A673 (cell line): Measurements from ENCODE around the gene IL1RAPL2. TPM values are rescaled to one million over a fixed set of nuclear protein-coding genes. Genes with fewer than 3 reads are reported as not detected.

Source experiments
- BruUV-seq: library from RNA; stranded (reverse); fragments of 400-500 nt; replicated peaks from 2 replicates; lab custom pipeline; 2021; lab: Mats Ljungman, UMichigan
- CTCF ChIA-PET: fragments of 300-600 bp; sonication (Branson Sonifier 250); formaldehyde crosslinking; loops from one replicate; lab custom pipeline; 2022; ENCODE audit warnings: antibody characterized with exemption; lab: Charles Lee
- POLR2A ChIA-PET: fragments of 300-600 bp; sonication (Branson Sonifier 250); formaldehyde crosslinking; loops from one replicate; lab custom pipeline; 2022; ENCODE audit warnings: antibody characterized with exemption; ENCODE audit not compliant: low non-redundant PET; lab: Charles Lee
- DNase-seq: peaks from one replicate; pipeline ENCODE4 v3.0.0-alpha.2; 2015; ENCODE audit warnings: low spot score
- H3K27ac ChIP-seq: fragments of 200-600 bp; sonication (generic); 2 replicates; pipeline ENCODE4 v1.5.1; 2016; ENCODE audit warnings: mixed run types, low read depth, mild to moderate bottlenecking, mixed read lengths, antibody characterized with exemption, low read length; ENCODE audit not compliant: poor library complexity, severe bottlenecking
- H3K27me3 ChIP-seq: fragments of 200-600 bp; sonication (generic); replicated peaks from 2 replicates; pipeline ENCODE4 v1.6.1; 2017; ENCODE audit warnings: mixed run types, low read depth, mild to moderate bottlenecking, mixed read lengths, antibody characterized with exemption, low read length; ENCODE audit not compliant: insufficient read depth, poor library complexity
- H3K36me3 ChIP-seq: fragments of 200-600 bp; sonication (generic); 2 replicates; pipeline ENCODE4 v1.6.1; 2016; ENCODE audit warnings: mixed run types, mild to moderate bottlenecking, mixed read lengths, antibody characterized with exemption, low read length; ENCODE audit not compliant: insufficient read depth, poor library complexity, severe bottlenecking
- H3K4me1 ChIP-seq: fragments of 200-600 bp; sonication (generic); 2 replicates; pipeline ENCODE4 v1.6.1; 2017; ENCODE audit warnings: mixed run types, mild to moderate bottlenecking, mixed read lengths, antibody characterized with exemption, low read length; ENCODE audit not compliant: insufficient read depth, poor library complexity, severe bottlenecking
- H3K4me3 ChIP-seq: fragments of 200-600 bp; sonication (generic); 2 replicates; pipeline ENCODE4 v1.5.1; 2016; ENCODE audit warnings: low read depth, mixed run types, mild to moderate bottlenecking, mixed read lengths, low read length; ENCODE audit not compliant: poor library complexity, severe bottlenecking
- H3K9me3 ChIP-seq: fragments of 200-600 bp; sonication (generic); 2 replicates; pipeline ENCODE4 v1.6.1; 2016; ENCODE audit warnings: mixed run types, low read depth, mild to moderate bottlenecking, mixed read lengths, antibody characterized with exemption, low read length; ENCODE audit not compliant: poor library complexity, severe bottlenecking
- EZH2 ChIP-seq: fragments of 200-600 bp; sonication (generic); IDR thresholded peaks from 2 replicates; pipeline ENCODE4 v1.6.1; 2017; ENCODE audit warnings: borderline replicate concordance, low read depth, mild to moderate bottlenecking, mixed read lengths, antibody characterized with exemption, low read length; ENCODE audit not compliant: poor library complexity, severe bottlenecking
- intact Hi-C: fragments of 100-400 bp; cut with micrococcal nuclease; formaldehyde crosslinking; loops from one replicate; pipeline ENCODE4 v1.10.0; 2022; ENCODE audit not compliant: unreplicated experiment
- total RNA-seq: library from RNA; stranded (reverse); gene quantifications from 2 replicates; pipeline ENCODE4 v1.2.3, GENCODE V29; 2021
- TF ChIP-seq, protein P1 (sequence below): fragments of 300-800, 200-600 bp; sonication (generic); conservative IDR thresholded peaks from 2 replicates; pipeline ENCODE4 v1.5.1; 2017; ENCODE audit warnings: low read depth, mild to moderate bottlenecking, antibody characterized with exemption, low read length, moderate library complexity, mixed read lengths

IL1RAPL2 gene
- total RNA-seq, 1 experiment from 2014 or later, result not detected

DNA sequence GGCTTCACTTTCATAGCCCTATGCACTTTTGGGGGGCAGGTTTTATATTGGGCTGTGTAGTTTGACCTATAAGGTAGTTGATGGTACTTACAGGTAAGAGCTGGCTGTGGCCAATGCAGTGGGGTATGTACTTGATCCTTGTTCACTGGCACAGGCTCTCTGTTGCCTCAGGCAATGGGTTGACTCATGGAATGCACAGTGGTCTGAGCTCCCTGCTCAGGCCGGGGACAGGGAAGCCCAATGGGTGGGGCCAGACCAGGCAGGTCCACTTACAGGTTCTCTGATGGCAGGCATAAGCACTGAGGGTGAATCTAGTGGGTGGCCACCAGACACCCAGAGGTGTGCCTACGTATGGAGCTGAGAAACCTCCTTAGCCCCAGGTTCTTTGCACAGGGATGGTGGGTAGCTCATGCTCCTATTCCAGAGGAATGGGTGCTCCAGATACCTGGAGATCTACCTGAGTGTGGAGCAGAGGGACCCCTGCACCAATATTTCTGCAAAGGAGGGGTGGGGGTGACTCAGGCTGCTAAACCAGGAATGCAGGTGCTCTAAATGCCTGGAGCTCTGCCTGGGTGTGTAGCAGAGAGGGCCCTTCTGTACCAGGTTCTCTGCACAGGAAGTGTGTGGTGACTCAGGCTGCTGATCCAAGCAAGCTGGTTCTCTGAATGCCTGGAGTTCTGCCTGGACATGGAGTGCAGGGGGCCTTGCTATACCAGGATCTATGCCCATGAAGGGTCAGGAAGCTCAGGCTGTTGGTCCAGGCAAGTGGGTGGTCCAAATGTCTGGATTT is 52.3 kb downstream of the IL1RAPL2 start:
- no TSS peak for BruUV-seq
- CTCF ChIA-PET, result no interaction called here
- no peak overlapping the region for H3K4me3 ChIP-seq
- POLR2A ChIA-PET, result no interaction called here
- H3K36me3 ChIP-seq, result no peaks in the 10 kb centered on the region
- no peaks in the 10 kb centered on the region for H3K27me3 ChIP-seq
- TF ChIP-seq EZH2, result no peak
- no peaks in the 10 kb centered on the region for H3K4me1 ChIP-seq
- H3K9me3 ChIP-seq, result no peaks in the 10 kb centered on the region
- intact Hi-C loops, result no loop called here
- DNase-seq, result no peak
- H3K27ac ChIP-seq, result no peak overlapping the region

DNA sequence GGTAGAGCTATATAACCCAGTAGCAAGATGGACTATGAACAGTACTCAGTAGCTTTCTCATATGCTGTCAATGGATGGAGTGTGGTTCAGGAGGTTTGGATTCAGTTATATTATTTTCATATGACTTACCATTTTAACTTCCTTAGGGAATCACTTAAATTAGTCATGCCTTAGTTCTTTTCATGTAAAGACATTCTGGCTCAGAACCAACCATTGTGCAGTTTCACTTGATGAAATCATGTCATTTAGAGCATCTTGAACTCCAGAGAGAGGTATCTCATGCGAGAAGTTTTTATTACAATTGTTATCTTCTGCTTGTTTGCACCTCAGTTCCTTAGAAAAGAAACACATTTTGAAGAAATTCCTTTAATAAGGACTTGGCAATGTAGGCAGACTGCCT is 55.8 kb downstream of the IL1RAPL2 start:
- Histone ChIP-seq H3K27ac (no peak overlapping the region), H3K36me3 (no peaks in the 10 kb centered on the region), H3K27me3 (no peaks in the 10 kb centered on the region), H3K9me3 (no peaks in the 10 kb centered on the region), H3K4me1 (no peaks in the 10 kb centered on the region), H3K4me3 (no peak overlapping the region)
- BruUV-seq, result no TSS peak
- TF ChIP-seq, protein P1, sequence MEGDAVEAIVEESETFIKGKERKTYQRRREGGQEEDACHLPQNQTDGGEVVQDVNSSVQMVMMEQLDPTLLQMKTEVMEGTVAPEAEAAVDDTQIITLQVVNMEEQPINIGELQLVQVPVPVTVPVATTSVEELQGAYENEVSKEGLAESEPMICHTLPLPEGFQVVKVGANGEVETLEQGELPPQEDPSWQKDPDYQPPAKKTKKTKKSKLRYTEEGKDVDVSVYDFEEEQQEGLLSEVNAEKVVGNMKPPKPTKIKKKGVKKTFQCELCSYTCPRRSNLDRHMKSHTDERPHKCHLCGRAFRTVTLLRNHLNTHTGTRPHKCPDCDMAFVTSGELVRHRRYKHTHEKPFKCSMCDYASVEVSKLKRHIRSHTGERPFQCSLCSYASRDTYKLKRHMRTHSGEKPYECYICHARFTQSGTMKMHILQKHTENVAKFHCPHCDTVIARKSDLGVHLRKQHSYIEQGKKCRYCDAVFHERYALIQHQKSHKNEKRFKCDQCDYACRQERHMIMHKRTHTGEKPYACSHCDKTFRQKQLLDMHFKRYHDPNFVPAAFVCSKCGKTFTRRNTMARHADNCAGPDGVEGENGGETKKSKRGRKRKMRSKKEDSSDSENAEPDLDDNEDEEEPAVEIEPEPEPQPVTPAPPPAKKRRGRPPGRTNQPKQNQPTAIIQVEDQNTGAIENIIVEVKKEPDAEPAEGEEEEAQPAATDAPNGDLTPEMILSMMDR, result no peak
- no peak for TF ChIP-seq EZH2
- ChIA-PET POLR2A (no interaction called here), CTCF (no interaction called here)
- intact Hi-C loops, result no loop called here
- no peak for DNase-seq

DNA sequence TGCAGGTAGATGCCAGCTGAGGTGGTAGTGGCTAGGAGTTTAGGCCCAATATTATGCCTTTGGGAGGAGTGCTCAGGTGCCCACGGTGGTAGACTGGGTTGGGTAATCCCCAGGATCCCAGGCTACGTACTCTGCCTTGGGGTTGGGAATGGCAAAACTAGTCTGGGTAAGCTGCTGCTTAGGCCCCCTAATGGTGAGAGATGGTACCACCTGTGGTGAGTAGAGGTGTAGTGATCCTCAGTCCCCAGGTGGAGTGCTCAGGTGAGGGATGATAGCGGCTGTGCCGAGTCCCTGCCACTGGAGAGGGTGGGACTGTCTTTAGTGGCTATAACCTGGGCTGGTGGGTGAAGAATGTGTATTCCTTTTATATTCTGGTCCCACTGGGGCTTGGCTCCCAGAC is 75.2 kb downstream of the IL1RAPL2 start:
- TF ChIP-seq, protein P1, result no peak
- no peak for TF ChIP-seq EZH2
- no peak overlapping the region for H3K27ac ChIP-seq
- H3K9me3 ChIP-seq, result no peaks in the 10 kb centered on the region
- ChIA-PET CTCF (no interaction called here), POLR2A (no interaction called here)
- no TSS peak for BruUV-seq
- intact Hi-C loops, result no loop called here
- DNase-seq, result no peak
- H3K4me3 ChIP-seq, result no peak overlapping the region
- H3K36me3 ChIP-seq, result no peaks in the 10 kb centered on the region
- no peaks in the 10 kb centered on the region for H3K27me3 ChIP-seq
- H3K4me1 ChIP-seq, result no peaks in the 10 kb centered on the region
